ENCODE measurements around the gene NPAS4. TPM values are rescaled to one million over a fixed set of nuclear protein-coding genes. Genes with fewer than 3 reads are reported as not detected.

The NPAS4 gene
- total RNA-seq, 1 experiment from 2014 or later, result 0.79 TPM

DNA sequence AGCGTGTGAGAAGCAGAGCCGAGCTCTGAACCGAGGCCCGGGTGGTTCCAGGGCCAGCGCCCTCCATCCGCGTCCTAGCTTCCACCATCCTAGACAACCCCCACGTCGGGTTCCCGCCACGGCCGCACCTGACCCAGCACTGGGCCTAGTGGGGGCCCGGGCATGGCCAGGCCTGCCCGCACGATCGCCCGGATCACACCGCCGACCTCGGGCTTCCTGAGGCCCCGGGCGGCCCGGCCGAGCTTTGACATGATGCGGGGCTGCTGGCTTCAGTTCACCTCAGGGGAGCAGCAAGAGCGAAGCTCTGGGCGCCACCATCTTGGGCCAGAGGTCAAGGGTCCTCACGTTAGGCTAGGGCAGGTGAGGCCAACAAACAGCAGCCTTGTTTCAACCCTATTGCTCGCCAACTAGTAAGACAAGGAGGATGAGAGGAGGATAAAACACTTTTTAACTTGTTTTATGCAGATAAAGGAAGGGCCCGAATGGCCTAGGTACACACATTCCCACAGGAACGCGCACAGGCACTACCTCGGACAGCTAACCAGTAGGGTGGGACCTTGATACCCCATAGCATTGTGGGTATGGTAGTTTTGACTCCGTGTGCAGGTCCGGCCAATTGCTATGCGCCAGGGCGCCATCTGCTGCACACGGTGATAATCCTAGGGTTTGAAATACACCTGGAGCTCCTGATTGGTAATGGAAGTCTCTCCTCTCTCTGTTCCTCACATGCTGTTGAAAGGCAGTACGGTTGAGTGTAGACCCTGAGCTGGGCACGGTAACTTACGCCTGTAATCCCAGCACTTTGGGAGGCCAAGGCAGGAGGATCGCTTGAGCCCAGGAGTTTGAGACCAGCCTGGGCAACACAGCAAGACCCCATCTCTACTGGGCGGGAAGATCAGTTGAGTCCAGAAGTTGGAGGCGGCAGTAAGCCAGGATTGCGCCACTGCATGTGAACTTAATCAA is 17.9 kb downstream of the NPAS4 start, which contains the start of gene MRPL11 (continued):
- TF ChIP-seq, protein P1, sequence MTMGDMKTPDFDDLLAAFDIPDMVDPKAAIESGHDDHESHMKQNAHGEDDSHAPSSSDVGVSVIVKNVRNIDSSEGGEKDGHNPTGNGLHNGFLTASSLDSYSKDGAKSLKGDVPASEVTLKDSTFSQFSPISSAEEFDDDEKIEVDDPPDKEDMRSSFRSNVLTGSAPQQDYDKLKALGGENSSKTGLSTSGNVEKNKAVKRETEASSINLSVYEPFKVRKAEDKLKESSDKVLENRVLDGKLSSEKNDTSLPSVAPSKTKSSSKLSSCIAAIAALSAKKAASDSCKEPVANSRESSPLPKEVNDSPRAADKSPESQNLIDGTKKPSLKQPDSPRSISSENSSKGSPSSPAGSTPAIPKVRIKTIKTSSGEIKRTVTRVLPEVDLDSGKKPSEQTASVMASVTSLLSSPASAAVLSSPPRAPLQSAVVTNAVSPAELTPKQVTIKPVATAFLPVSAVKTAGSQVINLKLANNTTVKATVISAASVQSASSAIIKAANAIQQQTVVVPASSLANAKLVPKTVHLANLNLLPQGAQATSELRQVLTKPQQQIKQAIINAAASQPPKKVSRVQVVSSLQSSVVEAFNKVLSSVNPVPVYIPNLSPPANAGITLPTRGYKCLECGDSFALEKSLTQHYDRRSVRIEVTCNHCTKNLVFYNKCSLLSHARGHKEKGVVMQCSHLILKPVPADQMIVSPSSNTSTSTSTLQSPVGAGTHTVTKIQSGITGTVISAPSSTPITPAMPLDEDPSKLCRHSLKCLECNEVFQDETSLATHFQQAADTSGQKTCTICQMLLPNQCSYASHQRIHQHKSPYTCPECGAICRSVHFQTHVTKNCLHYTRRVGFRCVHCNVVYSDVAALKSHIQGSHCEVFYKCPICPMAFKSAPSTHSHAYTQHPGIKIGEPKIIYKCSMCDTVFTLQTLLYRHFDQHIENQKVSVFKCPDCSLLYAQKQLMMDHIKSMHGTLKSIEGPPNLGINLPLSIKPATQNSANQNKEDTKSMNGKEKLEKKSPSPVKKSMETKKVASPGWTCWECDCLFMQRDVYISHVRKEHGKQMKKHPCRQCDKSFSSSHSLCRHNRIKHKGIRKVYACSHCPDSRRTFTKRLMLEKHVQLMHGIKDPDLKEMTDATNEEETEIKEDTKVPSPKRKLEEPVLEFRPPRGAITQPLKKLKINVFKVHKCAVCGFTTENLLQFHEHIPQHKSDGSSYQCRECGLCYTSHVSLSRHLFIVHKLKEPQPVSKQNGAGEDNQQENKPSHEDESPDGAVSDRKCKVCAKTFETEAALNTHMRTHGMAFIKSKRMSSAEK (CRISPR knock-in tag; IDR thresholded peaks at IDR 0.05; ENCODE audit: borderline replicate concordance), result no peak
- no peak for TF ChIP-seq JAZF1 (CRISPR knock-in tag; IDR thresholded peaks at IDR 0.05)
- TF ChIP-seq IRF2 (CRISPR knock-in tag; IDR thresholded peaks at IDR 0.05; ENCODE audit: borderline replicate concordance, low read depth), result no peak
- TF ChIP-seq NR2C2 (CRISPR knock-in tag; IDR thresholded peaks at IDR 0.05), result peak; percentile 84
- TF ChIP-seq, protein P2, sequence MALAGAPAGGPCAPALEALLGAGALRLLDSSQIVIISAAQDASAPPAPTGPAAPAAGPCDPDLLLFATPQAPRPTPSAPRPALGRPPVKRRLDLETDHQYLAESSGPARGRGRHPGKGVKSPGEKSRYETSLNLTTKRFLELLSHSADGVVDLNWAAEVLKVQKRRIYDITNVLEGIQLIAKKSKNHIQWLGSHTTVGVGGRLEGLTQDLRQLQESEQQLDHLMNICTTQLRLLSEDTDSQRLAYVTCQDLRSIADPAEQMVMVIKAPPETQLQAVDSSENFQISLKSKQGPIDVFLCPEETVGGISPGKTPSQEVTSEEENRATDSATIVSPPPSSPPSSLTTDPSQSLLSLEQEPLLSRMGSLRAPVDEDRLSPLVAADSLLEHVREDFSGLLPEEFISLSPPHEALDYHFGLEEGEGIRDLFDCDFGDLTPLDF (CRISPR knock-in tag; IDR thresholded peaks at IDR 0.05), result no peak
- TF ChIP-seq FOXP1 (CRISPR knock-in tag; IDR thresholded peaks at IDR 0.05; ENCODE audit: borderline replicate concordance), result no peak
- TF ChIP-seq, protein P3, sequence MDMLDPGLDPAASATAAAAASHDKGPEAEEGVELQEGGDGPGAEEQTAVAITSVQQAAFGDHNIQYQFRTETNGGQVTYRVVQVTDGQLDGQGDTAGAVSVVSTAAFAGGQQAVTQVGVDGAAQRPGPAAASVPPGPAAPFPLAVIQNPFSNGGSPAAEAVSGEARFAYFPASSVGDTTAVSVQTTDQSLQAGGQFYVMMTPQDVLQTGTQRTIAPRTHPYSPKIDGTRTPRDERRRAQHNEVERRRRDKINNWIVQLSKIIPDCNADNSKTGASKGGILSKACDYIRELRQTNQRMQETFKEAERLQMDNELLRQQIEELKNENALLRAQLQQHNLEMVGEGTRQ (CRISPR knock-in tag; IDR thresholded peaks at IDR 0.05), result no peak
- TF ChIP-seq TP53 (CRISPR knock-in tag; IDR thresholded peaks at IDR 0.05), result no peak
- no peak for TF ChIP-seq RELA (CRISPR knock-in tag; IDR thresholded peaks at IDR 0.05; ENCODE audit: borderline replicate concordance)
- TF ChIP-seq MYBL2 (CRISPR knock-in tag; IDR thresholded peaks at IDR 0.05), result no peak
- no peak for TF ChIP-seq NFE2L1 (CRISPR knock-in tag; IDR thresholded peaks at IDR 0.05)
- no peak for TF ChIP-seq ZNF416 (CRISPR knock-in tag; IDR thresholded peaks at IDR 0.05)
- no peak for TF ChIP-seq ZNF138 (CRISPR knock-in tag; conservative IDR thresholded peaks at IDR 0.05)
- no peak for TF ChIP-seq SMAD3 (CRISPR knock-in tag; IDR thresholded peaks at IDR 0.05; ENCODE audit: borderline replicate concordance)
- no peak for TF ChIP-seq HMGA2 (CRISPR knock-in tag; IDR thresholded peaks at IDR 0.05)
- no peak for TF ChIP-seq TEAD1 (CRISPR knock-in tag; IDR thresholded peaks at IDR 0.05)
- no peak for TF ChIP-seq ZBTB21 (CRISPR knock-in tag; IDR thresholded peaks at IDR 0.05; ENCODE audit: borderline replicate concordance)
- no peak for TF ChIP-seq GRHL2 (CRISPR knock-in tag; IDR thresholded peaks at IDR 0.05; ENCODE audit: insufficient replicate concordance, severe bottlenecking)
- no peak for TF ChIP-seq NR3C1 (CRISPR knock-in tag; conservative IDR thresholded peaks at IDR 0.05; ENCODE audit: low read depth)
- peak; percentile 100 for TF ChIP-seq ZNF121 (CRISPR knock-in tag; IDR thresholded peaks at IDR 0.05)
- TF ChIP-seq, protein P4, sequence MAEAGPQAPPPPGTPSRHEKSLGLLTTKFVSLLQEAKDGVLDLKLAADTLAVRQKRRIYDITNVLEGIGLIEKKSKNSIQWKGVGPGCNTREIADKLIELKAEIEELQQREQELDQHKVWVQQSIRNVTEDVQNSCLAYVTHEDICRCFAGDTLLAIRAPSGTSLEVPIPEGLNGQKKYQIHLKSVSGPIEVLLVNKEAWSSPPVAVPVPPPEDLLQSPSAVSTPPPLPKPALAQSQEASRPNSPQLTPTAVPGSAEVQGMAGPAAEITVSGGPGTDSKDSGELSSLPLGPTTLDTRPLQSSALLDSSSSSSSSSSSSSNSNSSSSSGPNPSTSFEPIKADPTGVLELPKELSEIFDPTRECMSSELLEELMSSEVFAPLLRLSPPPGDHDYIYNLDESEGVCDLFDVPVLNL (CRISPR knock-in tag; IDR thresholded peaks at IDR 0.05; ENCODE audit: borderline replicate concordance, low read depth), result no peak; the same call in 1 of the 2 replicates
- no peak for TF ChIP-seq CBFB (CRISPR knock-in tag; IDR thresholded peaks at IDR 0.05; ENCODE audit: low read depth)
- TF ChIP-seq, protein P5, sequence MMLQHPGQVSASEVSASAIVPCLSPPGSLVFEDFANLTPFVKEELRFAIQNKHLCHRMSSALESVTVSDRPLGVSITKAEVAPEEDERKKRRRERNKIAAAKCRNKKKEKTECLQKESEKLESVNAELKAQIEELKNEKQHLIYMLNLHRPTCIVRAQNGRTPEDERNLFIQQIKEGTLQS (CRISPR knock-in tag; conservative IDR thresholded peaks at IDR 0.05), result no peak
